Neural cell (in vitro differentiated cells): ENCODE results near the gene LRRK1. TPM values are rescaled to one million over a fixed set of nuclear protein-coding genes. Genes with fewer than 3 reads are reported as not detected.

Experiments used
- H2AFZ ChIP-seq: fragments of 200-600, 300-800 bp; sonication (generic), shearing (Covaris generic); 2 replicates; pipeline ENCODE4 v1.6.0; 2014; ENCODE audit warnings: low read depth, mild to moderate bottlenecking, antibody characterized with exemption, low read length, moderate library complexity
- H3F3A ChIP-seq: fragments of 200-600 bp; shearing (Covaris generic); 2 replicates; pipeline ENCODE4 v1.6.1; 2016; ENCODE audit warnings: mild to moderate bottlenecking, moderate library complexity, mixed read lengths, antibody characterized with exemption, low read length; ENCODE audit not compliant: insufficient read depth, poor library complexity, severe bottlenecking
- H3K27ac ChIP-seq: fragments of 200-600, 300-800 bp; sonication (generic), shearing (Covaris generic); 2 replicates; pipeline ENCODE4 v1.5.1; 2014; ENCODE audit warnings: mild to moderate bottlenecking, low read length, moderate library complexity
- H3K27me3 ChIP-seq: fragments of 300-800, 200-600 bp; sonication (generic), shearing (Covaris generic); 2 replicates; pipeline ENCODE4 v1.6.0; 2014; ENCODE audit warnings: mild to moderate bottlenecking, low read depth, low read length, moderate library complexity; ENCODE audit not compliant: insufficient read depth
- H3K36me3 ChIP-seq: fragments of 300-800, 200-600 bp; sonication (generic), shearing (Covaris generic); 2 replicates; pipeline ENCODE4 v1.5.1; 2014; ENCODE audit warnings: mild to moderate bottlenecking, antibody characterized with exemption, low read length, moderate library complexity; ENCODE audit not compliant: insufficient read depth
- H3K4me2 ChIP-seq: fragments of 300-800, 200-600 bp; sonication (generic), shearing (Covaris generic); 2 replicates; pipeline ENCODE4 v1.6.0; 2014; ENCODE audit warnings: mild to moderate bottlenecking, low read length
- H3K4me3 ChIP-seq: fragments of 300-800, 200-600 bp; sonication (generic), shearing (Covaris generic); 2 replicates; pipeline ENCODE4 v1.5.1; 2014; ENCODE audit warnings: mild to moderate bottlenecking, low read length, moderate library complexity
- H3K79me2 ChIP-seq: fragments of 200-600 bp; shearing (Covaris generic); replicated peaks from 2 replicates; pipeline ENCODE4 v1.6.0; 2014; ENCODE audit warnings: mild to moderate bottlenecking, low read length, moderate library complexity; ENCODE audit not compliant: insufficient read depth
- H3K9ac ChIP-seq: fragments of 300-800, 200-600 bp; sonication (generic), shearing (Covaris generic); 2 replicates; pipeline ENCODE4 v1.6.1; 2016; ENCODE audit warnings: mild to moderate bottlenecking, low read length, mixed read lengths
- H3K9me2 ChIP-seq: fragments of 200-600 bp; shearing (Covaris generic); 2 replicates; pipeline ENCODE4 v1.6.1; 2016; ENCODE audit warnings: mild to moderate bottlenecking, low read length, mixed read lengths; ENCODE audit not compliant: insufficient read depth
- H3K9me3 ChIP-seq: fragments of 200-600, 300-800 bp; sonication (generic), shearing (Covaris generic); 2 replicates; pipeline ENCODE4 v1.6.1; 2016; ENCODE audit warnings: mild to moderate bottlenecking, mixed run types, low read length, moderate library complexity, mixed read lengths
- H4K20me1 ChIP-seq: fragments of 200-600 bp; shearing (Covaris generic); 2 replicates; pipeline ENCODE4 v1.6.1; 2016; ENCODE audit warnings: mild to moderate bottlenecking, mixed run types; ENCODE audit not compliant: insufficient read depth
- CTCF ChIP-seq: fragments of 450-650 bp; IDR thresholded peaks from 2 replicates; pipeline ENCODE4 v1.5.1; 2014; ENCODE audit warnings: antibody characterized with exemption, mild to moderate bottlenecking, moderate library complexity; ENCODE audit not compliant: poor library complexity, severe bottlenecking
- EP300 ChIP-seq: fragments of 450-650 bp; conservative IDR thresholded peaks from 2 replicates; pipeline ENCODE4 v1.6.1; 2014; ENCODE audit warnings: antibody characterized with exemption, mild to moderate bottlenecking, moderate library complexity; ENCODE audit not compliant: poor library complexity, severe bottlenecking
- EZH2 ChIP-seq: fragments of 200-600, 300-800 bp; shearing (Covaris generic), sonication (generic); IDR thresholded peaks from 2 replicates; pipeline ENCODE4 v1.6.1; 2014; ENCODE audit warnings: antibody characterized with exemption, low read length, borderline replicate concordance, mild to moderate bottlenecking; ENCODE audit not compliant: insufficient read depth, poor library complexity, severe bottlenecking
- MXI1 ChIP-seq: fragments of 450-650 bp; conservative IDR thresholded peaks from 2 replicates; pipeline ENCODE4 v1.6.1; 2014; ENCODE audit warnings: antibody characterized with exemption, mild to moderate bottlenecking; ENCODE audit not compliant: poor library complexity, severe bottlenecking
- POLR2AphosphoS5 ChIP-seq: IDR thresholded peaks from 2 replicates; pipeline ENCODE4 v1.6.1; 2012
- RAD21 ChIP-seq: fragments of 450-650 bp; conservative IDR thresholded peaks from 2 replicates; pipeline ENCODE4 v1.6.1; 2014; ENCODE audit warnings: antibody characterized with exemption, mild to moderate bottlenecking, moderate library complexity
- REST ChIP-seq: IDR thresholded peaks from 2 replicates; pipeline ENCODE4 v1.6.1; 2012; ENCODE audit warnings: borderline replicate concordance
- SMC3 ChIP-seq: fragments of 450-650 bp; conservative IDR thresholded peaks from 2 replicates; pipeline ENCODE4 v1.6.1; 2014; ENCODE audit warnings: antibody characterized with exemption, mild to moderate bottlenecking, moderate library complexity; ENCODE audit not compliant: poor library complexity
- TAF1 ChIP-seq: IDR thresholded peaks from 2 replicates; pipeline ENCODE4 v1.6.1; 2012; ENCODE audit warnings: low read depth
- polyA plus RNA-seq: library from polyadenylated mRNA; depleted of rRNA; stranded (reverse); fragments of >200 nt; gene quantifications from 2 replicates; pipeline ENCODE4 v1.2.3, GENCODE V29; 2014

LRRK1 gene
- polyA plus RNA-seq, 1 donor from 2014 or later = 0.06 TPM

- Histone ChIP-seq H3K36me3 (no peaks in the 10 kb centered on the region), H2AFZ (no peak overlapping the region), H3K27ac (no peak overlapping the region), H3K4me3 (no peak overlapping the region), H3F3A (no peaks in the 10 kb centered on the region), H3K9me2 (no peaks in the 10 kb centered on the region), H4K20me1 (no peaks in the 10 kb centered on the region), H3K9ac (no peak overlapping the region), H3K4me2 (no peak overlapping the region), H3K9me3 (no peaks in the 10 kb centered on the region), H3K27me3 (no peaks in the 10 kb centered on the region), H3K79me2 (no peaks in the 10 kb centered on the region)
- no peak for TF ChIP-seq SMC3
- TF ChIP-seq REST = no peak
- no peak for TF ChIP-seq MXI1
- no peak for TF ChIP-seq TAF1
- TF ChIP-seq CTCF = no peak
- TF ChIP-seq EP300 = no peak
- TF ChIP-seq POLR2AphosphoS5 = no peak
- TF ChIP-seq RAD21 = no peak
- TF ChIP-seq EZH2 = no peak
These were observed 184.4 kb downstream of the LRRK1 start for GRCh38 chr15:101103598-101103997.

- Histone ChIP-seq H3K4me3 (no peak overlapping the region), H3K27me3 (no peaks in the 10 kb centered on the region), H3F3A (no peaks in the 10 kb centered on the region), H3K4me2 (no peak overlapping the region), H3K9ac (no peak overlapping the region), H4K20me1 (no peaks in the 10 kb centered on the region), H3K9me3 (no peaks in the 10 kb centered on the region), H3K9me2 (no peaks in the 10 kb centered on the region), H3K36me3 (no peaks in the 10 kb centered on the region), H3K79me2 (no peaks in the 10 kb centered on the region), H2AFZ (no peak overlapping the region), H3K27ac (no peak overlapping the region)
- TF ChIP-seq CTCF (no peak), MXI1 (no peak), REST (no peak), EZH2 (no peak), POLR2AphosphoS5 (no peak), TAF1 (no peak), SMC3 (no peak), EP300 (no peak), RAD21 (no peak)
These were observed 185.0 kb downstream of the LRRK1 start for GRCh38 chr15:101104141-101104540.
